ENCODE measurements around the gene UTS2.

DNA sequence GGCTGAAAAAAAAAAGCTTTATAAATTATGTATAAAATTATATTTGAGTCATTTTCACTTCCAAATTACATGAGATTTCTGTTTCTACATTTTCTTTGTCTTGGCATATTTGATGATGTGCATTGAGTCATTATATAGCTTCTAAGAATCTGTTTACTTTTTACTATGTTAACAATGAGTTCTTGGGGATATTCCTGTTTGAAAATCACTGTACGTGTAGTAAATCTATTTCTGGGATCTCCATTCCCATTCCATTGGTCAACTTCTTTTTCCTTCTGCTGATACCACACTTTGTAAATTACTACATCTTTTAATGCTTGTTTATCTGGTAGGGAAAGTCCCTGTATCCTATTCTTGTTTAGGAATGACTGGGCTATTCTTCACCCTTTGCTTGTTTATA lies 44.1 kb upstream of the UTS2 start:
- TF ChIP-seq CTCF (IDR thresholded peaks at IDR 0.05; ENCODE audit: low read depth, low read length, missing input control) (no peak), JUND (IDR thresholded peaks at IDR 0.05) (no peak), SP1 (IDR thresholded peaks at IDR 0.05) (no peak), RAD21 (IDR thresholded peaks at IDR 0.05) (no peak), TAF1 (conservative IDR thresholded peaks at IDR 0.05) (no peak), NR2F2 (IDR thresholded peaks at IDR 0.05) (no peak), REST (IDR thresholded peaks at IDR 0.05) (no peak)
- TF ChIP-seq, protein P1, sequence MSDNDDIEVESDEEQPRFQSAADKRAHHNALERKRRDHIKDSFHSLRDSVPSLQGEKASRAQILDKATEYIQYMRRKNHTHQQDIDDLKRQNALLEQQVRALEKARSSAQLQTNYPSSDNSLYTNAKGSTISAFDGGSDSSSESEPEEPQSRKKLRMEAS (IDR thresholded peaks at IDR 0.05), result no peak
- TF ChIP-seq, protein P2, sequence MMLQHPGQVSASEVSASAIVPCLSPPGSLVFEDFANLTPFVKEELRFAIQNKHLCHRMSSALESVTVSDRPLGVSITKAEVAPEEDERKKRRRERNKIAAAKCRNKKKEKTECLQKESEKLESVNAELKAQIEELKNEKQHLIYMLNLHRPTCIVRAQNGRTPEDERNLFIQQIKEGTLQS (IDR thresholded peaks at IDR 0.05), result no peak

Data from liver (tissue), 3 donors.